Endothelial cell (in vitro differentiated cells): ENCODE measurements around the gene GAST. TPM values are rescaled to one million over a fixed set of nuclear protein-coding genes. Genes with fewer than 3 reads are reported as not detected.

Source experiments
- DNase-seq: peaks from one replicate; pipeline ENCODE4 v3.0.0; 2021; ENCODE audit warnings: low spot score
- H3K27ac Mint-ChIP-seq: one replicate; pipeline ENCODE4 v1.8.0; 2021; ENCODE audit warnings: mixed read lengths, inconsistent platforms; ENCODE audit not compliant: unreplicated experiment
- H3K27me3 Mint-ChIP-seq: one replicate; pipeline ENCODE4 v1.8.0; 2021; ENCODE audit warnings: mild to moderate bottlenecking, moderate library complexity, mixed read lengths, inconsistent platforms; ENCODE audit not compliant: unreplicated experiment
- H3K36me3 Mint-ChIP-seq: one replicate; pipeline ENCODE4 v1.8.0; 2021; ENCODE audit warnings: mild to moderate bottlenecking, low read depth, mixed read lengths, inconsistent platforms; ENCODE audit not compliant: unreplicated experiment
- H3K4me1 Mint-ChIP-seq: one replicate; pipeline ENCODE4 v1.8.0; 2021; ENCODE audit warnings: mild to moderate bottlenecking, mixed read lengths, inconsistent platforms; ENCODE audit not compliant: unreplicated experiment
- H3K4me3 Mint-ChIP-seq: one replicate; pipeline ENCODE4 v1.8.0; 2021; ENCODE audit warnings: mild to moderate bottlenecking, mixed read lengths, inconsistent platforms; ENCODE audit not compliant: unreplicated experiment
- H3K9me3 Mint-ChIP-seq: one replicate; pipeline ENCODE4 v1.8.0; 2021; ENCODE audit warnings: mixed read lengths, inconsistent platforms; ENCODE audit not compliant: unreplicated experiment
- CTCF ChIP-seq: fragments of 200-600 bp; sonication (generic); IDR thresholded peaks from one replicate; pipeline ENCODE4 v1.5.0; 2021; ENCODE audit warnings: antibody characterized with exemption; ENCODE audit not compliant: unreplicated experiment
- total RNA-seq: library from RNA; stranded (reverse); fragmentation: NEBNext Ultra II Directional; extraction: Animal tissue kit (Norgen Biotek cat#: 25700); gene quantifications from one replicate; pipeline ENCODE4 v1.2.1, GENCODE V29; 2021; ENCODE audit not compliant: unreplicated experiment

Gene GAST
- total RNA-seq, 1 donor from 2014 or later: not detected

GRCh38 chr17:41762391-41762790 lies 50.3 kb downstream of the GAST start:
- DNase-seq: no peak
- no peaks in the 10 kb centered on the region for H3K9me3 Mint-ChIP-seq
- peaks cover 62% of the 10 kb centered on the region for H3K36me3 Mint-ChIP-seq
- peaks cover 15% of the 10 kb centered on the region for H3K4me1 Mint-ChIP-seq
- peaks cover 10% of the 10 kb centered on the region for H3K27me3 Mint-ChIP-seq
- no peak for TF ChIP-seq CTCF
- peak overlapping the region; percentile 37 for H3K4me3 Mint-ChIP-seq
- no peak overlapping the region for H3K27ac Mint-ChIP-seq

GRCh38 chr17:41762841-41763240 lies 50.7 kb downstream of the GAST start:
- Mint-ChIP-seq H3K36me3 (peaks cover 65% of the 10 kb centered on the region), H3K4me3 (peak overlapping the region; percentile 51), H3K9me3 (no peaks in the 10 kb centered on the region)

GRCh38 chr17:41763327-41763726 lies 51.2 kb downstream of the GAST start:
- peaks cover 61% of the 10 kb centered on the region for H3K36me3 Mint-ChIP-seq
- H3K27me3 Mint-ChIP-seq: peaks cover 9% of the 10 kb centered on the region
- DNase-seq: no peak
- H3K27ac Mint-ChIP-seq: no peak overlapping the region
- no peaks in the 10 kb centered on the region for H3K9me3 Mint-ChIP-seq
- H3K4me1 Mint-ChIP-seq: peaks cover 19% of the 10 kb centered on the region
- TF ChIP-seq CTCF: no peak
- H3K4me3 Mint-ChIP-seq: peak overlapping the region; percentile 51

More at GRCh38 chr17:41762841-41763240, 50.7 kb downstream of the GAST start:
- peaks cover 10% of the 10 kb centered on the region for H3K27me3 Mint-ChIP-seq
- H3K27ac Mint-ChIP-seq: no peak overlapping the region
- DNase-seq: no peak
- peaks cover 19% of the 10 kb centered on the region for H3K4me1 Mint-ChIP-seq
- TF ChIP-seq CTCF: no peak

Other genes with a start within 250 kb of the GAST start
- not detected for gene KRT32, start 244.9 kb upstream of the GAST start, total RNA-seq
- gene KRT35, start 231.2 kb upstream of the GAST start, total RNA-seq: not detected
- gene KRT36, start 222.4 kb upstream of the GAST start, total RNA-seq: not detected
- not detected for gene KRT13, start 206.7 kb upstream of the GAST start, total RNA-seq
- not detected for gene KRT15, start 193.4 kb upstream of the GAST start, total RNA-seq
- 4.5 TPM for gene KRT19, start 184.0 kb upstream of the GAST start, total RNA-seq
- not detected for gene KRT9, start 140.3 kb upstream of the GAST start, total RNA-seq
- gene KRT14, start 125.4 kb upstream of the GAST start, total RNA-seq: not detected
- gene KRT16, start 99.6 kb upstream of the GAST start, total RNA-seq: not detected
- not detected for gene KRT17, start 87.8 kb upstream of the GAST start, total RNA-seq
- 569 TPM for gene EIF1, start 23.4 kb upstream of the GAST start, total RNA-seq
- gene HAP1, start 22.3 kb downstream of the GAST start, total RNA-seq: 18.1 TPM
- gene JUP, start 74.4 kb downstream of the GAST start, total RNA-seq: 330 TPM
- 22.6 TPM for gene P3H4, start 99.6 kb downstream of the GAST start, total RNA-seq
- 167 TPM for gene FKBP10, start 100.7 kb downstream of the GAST start, total RNA-seq
- 79.9 TPM for gene NT5C3B, start 123.9 kb downstream of the GAST start, total RNA-seq
- gene KLHL10, start 125.5 kb downstream of the GAST start, total RNA-seq: not detected
- gene KLHL11, start 153.1 kb downstream of the GAST start, total RNA-seq: 9.0 TPM
- gene ACLY, start 206.6 kb downstream of the GAST start, total RNA-seq: 376 TPM
- 2.2 TPM for gene ODAD4, start 218.3 kb downstream of the GAST start, total RNA-seq